Head of caudate nucleus (tissue), 42 donors: ENCODE measurements around the gene EPOP.
"Not testable (repeated sequence)": the region's sequence is repeated elsewhere in the genome, so short reads cannot be mapped to it uniquely, and the experiment has no call there.

Source experiments
- DNase-seq, 42 donors: peaks; one replicate each; pipeline versions ENCODE4 v3.0.0 to v3.0.0-alpha.2; 2020 to 2021; ENCODE audit warnings: mixed read lengths in 7 of 42
- intact Hi-C: fragments of 100-400 bp; cut with DNase I; formaldehyde crosslinking; loops from one replicate; pipeline ENCODE4 v1.15.0; 2022

Gene EPOP

DNA sequence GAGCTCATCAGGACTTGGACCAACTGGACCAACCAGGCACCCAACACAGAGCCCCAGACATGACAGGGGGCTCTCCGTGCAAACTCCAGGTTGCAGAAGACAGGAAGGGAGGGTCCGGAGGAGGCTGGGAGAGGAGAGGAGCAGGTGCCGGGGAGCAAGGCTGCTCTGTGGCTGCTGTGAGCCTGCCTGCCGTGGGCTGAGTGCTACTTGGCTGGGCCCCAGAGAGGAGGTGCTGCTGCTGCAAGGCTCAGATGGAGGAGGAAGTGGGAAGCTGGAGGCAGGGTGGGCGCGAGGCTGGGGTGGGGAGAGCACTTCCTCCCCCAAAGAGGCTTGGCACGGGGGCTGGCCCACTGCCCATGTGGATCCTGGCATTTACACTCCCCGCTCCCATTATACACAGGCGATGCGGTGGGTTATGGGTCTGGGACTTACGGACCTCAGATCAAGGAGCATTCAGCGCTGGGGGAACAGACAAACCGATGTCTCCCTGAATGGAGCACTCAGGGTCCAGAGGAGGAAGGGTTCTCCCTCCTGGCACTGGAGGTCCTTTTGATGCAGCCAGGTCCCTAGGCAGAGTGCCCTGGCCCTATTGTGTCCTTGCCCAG is 15.9 kb downstream of the EPOP start:
- DNase-seq: peak in 35 of 42 donors; percentile 26 to 74 (median 48)
- intact Hi-C loops: loop anchor here (5.0 kb wide), 1 partner anchor 52 kb away; the partner anchor contains the start of gene SRCIN1

DNA sequence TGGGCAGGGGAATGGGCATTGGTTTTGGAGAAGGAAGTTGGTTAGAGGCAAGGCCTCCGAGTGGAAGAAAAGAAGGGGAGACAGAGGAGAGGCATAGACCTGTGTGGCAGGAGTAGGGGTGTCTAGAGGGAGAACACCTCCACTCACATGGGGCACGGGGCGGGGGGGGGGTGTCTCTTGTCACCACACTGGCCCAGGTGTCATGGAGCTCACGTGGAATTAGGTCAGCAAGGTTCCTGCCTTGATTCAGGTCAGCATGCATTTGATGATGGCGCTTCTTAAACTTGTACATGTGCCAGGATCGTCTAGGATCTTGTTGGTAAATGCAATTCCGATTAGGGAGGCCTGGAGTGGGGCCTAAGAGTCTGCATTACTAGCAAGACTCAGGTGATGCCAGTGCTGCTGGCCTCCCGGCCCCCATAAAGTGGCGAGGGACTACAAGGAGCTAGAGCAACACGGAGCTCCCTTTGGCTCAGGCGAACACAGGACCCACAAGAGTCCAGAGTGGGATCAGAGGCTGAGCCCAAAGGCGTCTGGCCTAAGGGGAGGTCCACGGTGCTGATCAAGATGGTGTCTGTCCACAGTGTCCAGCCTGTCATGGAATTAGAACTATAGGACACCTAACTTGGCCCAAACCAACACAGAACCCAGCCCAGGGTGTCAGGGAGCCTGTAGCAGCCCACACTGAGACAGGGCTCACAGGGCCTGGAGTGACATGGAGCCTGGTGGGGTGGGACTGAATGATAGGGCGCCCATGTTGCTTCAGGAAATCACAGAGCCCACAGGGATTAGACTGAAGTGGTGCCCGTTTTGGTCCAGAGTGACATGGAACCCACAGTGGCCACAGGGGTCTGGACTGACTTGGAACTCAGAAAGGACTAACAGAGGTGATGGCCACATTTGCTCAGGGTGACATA is 16.7 kb downstream of the EPOP start:
- peak in 3 of 42 donors; percentile 15 to 33 (median 19) for DNase-seq
- intact Hi-C loops: loop anchor here (5.0 kb wide), 1 partner anchor 51 kb away; the partner anchor contains the start of gene SRCIN1

- DNase-seq: peak; percentile 58 to 96 (median 83)
- intact Hi-C loops: loop anchor here (5.0 kb wide), 1 partner anchor 50 kb away; the partner anchor contains the start of gene SRCIN1
These were observed 17.6 kb downstream of the EPOP start for GRCh38 chr17:38656959-38657823.

- intact Hi-C loops: loop anchor here (5.0 kb wide), 1 partner anchor 47 kb away; the partner anchor contains the start of gene SRCIN1
- DNase-seq: peak in 3 of 42 donors; percentile 9 to 29 (median 21)
These were observed 20.1 kb downstream of the EPOP start for GRCh38 chr17:38654411-38655398.

DNA sequence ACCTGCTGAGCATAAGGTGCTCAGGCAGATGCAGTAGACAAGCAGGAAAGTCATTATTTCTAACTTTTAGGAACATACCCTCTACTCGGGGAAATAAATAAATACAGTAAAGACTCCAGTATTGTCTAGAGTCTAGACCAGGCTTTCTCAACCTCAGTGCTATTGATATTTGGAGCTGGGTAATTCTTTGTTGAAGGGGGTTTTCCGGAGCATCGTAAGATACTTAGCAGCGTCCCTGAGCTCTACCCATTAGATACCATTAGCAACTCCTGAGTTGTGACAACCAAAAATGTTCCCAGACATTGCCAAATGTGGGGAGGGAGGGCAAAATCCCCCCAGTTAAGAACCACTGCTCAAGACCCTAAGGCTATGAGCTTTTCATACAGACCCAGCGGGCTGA is 21.1 kb downstream of the EPOP start:
- peak in 1 of 42 donors; percentile 10 for DNase-seq
- intact Hi-C loops: no loop called here

GRCh38 chr17:38653230-38653629 is 21.5 kb downstream of the EPOP start:
- intact Hi-C loops: no loop called here
- DNase-seq: peak in 2 of 42 donors; percentile 2 to 3

DNA sequence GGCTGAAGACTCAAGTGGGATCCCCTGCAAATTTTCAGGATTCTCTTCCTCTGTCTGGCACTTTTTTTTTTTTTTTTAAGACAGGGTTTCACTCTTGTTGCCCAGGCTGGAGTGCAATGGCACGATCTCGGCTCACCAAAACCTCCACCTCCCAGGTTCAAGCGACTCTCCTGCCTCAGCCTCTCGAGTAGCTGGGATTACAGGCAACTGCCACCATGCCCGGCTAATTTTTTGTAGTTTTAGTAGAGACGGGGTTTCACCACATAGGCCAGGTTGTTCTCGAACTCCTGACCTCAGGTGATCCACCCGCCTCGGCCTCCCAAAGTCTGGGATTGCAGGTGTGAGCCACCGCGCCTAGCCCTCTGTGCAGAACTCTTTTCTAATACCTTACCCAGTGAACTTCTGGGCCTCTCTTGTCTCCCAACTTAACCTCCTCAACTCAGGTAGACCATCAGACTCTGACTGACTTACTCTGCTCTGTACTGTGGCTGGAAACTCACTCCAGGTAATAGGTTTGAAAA is 24.0 kb downstream of the EPOP start:
- DNase-seq: peak in 3 of 42 donors; percentile 1 to 14 (median 13)
- intact Hi-C loops: not testable (repeated sequence)

- DNase-seq: peak in 20 of 42 donors; percentile 22 to 70 (median 36)
- intact Hi-C loops: no loop called here
These were observed 36.8 kb downstream of the EPOP start for GRCh38 chr17:38637951-38638350.

GRCh38 chr17:38636054-38636453 is 38.7 kb downstream of the EPOP start:
- intact Hi-C loops: no loop called here
- peak in 1 of 42 donors; percentile 6 for DNase-seq

- no peak for DNase-seq
- intact Hi-C loops: no loop called here
These were observed 42.4 kb downstream of the EPOP start for GRCh38 chr17:38632334-38632733.

- DNase-seq: peak in 2 of 42 donors; percentile 15 to 20
- intact Hi-C loops: no loop called here
These were observed 46.3 kb downstream of the EPOP start for GRCh38 chr17:38628441-38628840.

- intact Hi-C loops: no loop called here
- DNase-seq: peak in 1 of 42 donors; percentile 8
These were observed 46.8 kb downstream of the EPOP start for GRCh38 chr17:38627957-38628356.

DNA sequence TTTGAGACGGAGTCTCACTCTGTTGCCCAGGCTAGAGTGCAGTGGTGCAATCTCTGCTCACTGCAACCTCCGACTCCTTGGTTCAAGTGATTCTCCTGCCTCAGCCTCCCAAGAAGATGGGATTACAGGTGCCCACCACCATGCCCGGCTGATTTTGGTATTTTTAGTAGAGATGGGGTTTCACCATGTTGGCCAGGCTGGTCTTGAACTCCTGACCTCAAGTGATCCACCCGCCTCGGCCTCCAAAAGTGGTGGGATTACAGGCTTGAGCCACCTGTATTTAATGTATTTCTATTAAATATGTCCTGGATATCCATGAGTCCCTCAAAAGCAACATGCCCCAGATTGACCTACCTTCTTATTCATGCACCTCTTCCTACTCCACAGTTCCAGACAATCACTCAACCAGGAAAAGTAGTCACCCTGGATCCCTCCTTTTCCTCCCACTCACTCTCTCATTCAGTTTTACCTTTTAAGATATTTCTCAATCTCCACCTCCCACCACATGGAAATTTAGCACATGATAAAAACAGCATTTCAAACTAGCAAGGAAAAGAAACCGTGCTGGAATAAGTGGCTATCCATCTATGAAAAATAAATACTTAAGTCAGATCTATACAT is 48.0 kb downstream of the EPOP start:
- intact Hi-C loops: not testable (repeated sequence)
- peak in 8 of 42 donors; percentile 10 to 58 (median 31) for DNase-seq

DNA sequence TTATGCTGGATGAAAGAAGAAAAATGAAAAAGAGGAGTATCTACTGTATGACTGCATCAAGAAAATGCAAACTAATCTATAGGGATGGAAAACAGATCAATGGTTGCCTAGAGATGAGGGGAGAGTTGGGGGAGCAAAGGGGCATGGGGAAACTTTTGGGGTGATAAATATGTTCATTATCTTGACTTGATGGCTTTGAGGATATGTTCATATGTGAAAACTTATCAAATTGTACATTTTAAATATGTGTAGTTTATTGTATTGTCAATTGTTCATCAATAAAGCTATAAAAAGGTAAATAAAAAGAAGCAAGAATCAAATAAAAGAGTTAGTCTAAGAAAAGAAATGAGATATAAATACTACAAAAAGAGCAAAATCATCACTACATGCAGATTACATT is 49.3 kb downstream of the EPOP start:
- intact Hi-C loops: no loop called here
- no peak for DNase-seq

- peak in 1 of 42 donors; percentile 12 for DNase-seq
- intact Hi-C loops: not testable (repeated sequence)
These were observed 49.9 kb downstream of the EPOP start for GRCh38 chr17:38624782-38625355.
